ENCODE data around the gene MAPKAP1. TPM values are rescaled to one million over a fixed set of nuclear protein-coding genes. Genes with fewer than 3 reads are reported as not detected.

The MAPKAP1 gene
- total RNA-seq, 1 donor from 2014 or later, result 35.9 TPM

Small RNAs within 50 kb of the gene (small RNA-seq; reads per million reads assigned to genes)
- not detected for gene RF00017

Other genes with a start within 250 kb of the MAPKAP1 start
- gene PBX3, start 40.2 kb upstream of the MAPKAP1 start, total RNA-seq, result 37.5 TPM

Measured in frontal cortex (tissue), 1 donor.